Measurements from ENCODE around the gene ATP1A4.

ATP1A4 gene

GRCh38 chr1:160178731-160179130 is 27.3 kb downstream of the ATP1A4 start:
- DNase-seq: no peak

GRCh38 chr1:160179336-160179735 is 27.9 kb downstream of the ATP1A4 start:
- no peak for DNase-seq

- no peak for DNase-seq
Measured at GRCh38 chr1:160186246-160186645, 34.8 kb downstream of the ATP1A4 start.

- DNase-seq: no peak
Measured at GRCh38 chr1:160186729-160187128, 35.3 kb downstream of the ATP1A4 start.

GRCh38 chr1:160187407-160187806 is 36.0 kb downstream of the ATP1A4 start:
- DNase-seq: no peak

- DNase-seq: no peak
Measured at GRCh38 chr1:160188341-160188740, 36.9 kb downstream of the ATP1A4 start.

GRCh38 chr1:160189649-160190625 is 38.5 kb downstream of the ATP1A4 start, which contains the start of gene CASQ1:
TSS of gene CASQ1 (plus strand) at chr1:160190575. CDS start at chr1:160190752, 177 bp downstream.
- no peak for DNase-seq

- DNase-seq: no peak
Measured at GRCh38 chr1:160191756-160192155, 40.4 kb downstream of the ATP1A4 start.

GRCh38 chr1:160192234-160192633 is 40.8 kb downstream of the ATP1A4 start:
- no peak for DNase-seq

- peak; percentile 83 for DNase-seq
Measured at GRCh38 chr1:160193091-160193819, 41.9 kb downstream of the ATP1A4 start.

- no peak for DNase-seq
Measured at GRCh38 chr1:160193832-160194736, 42.7 kb downstream of the ATP1A4 start.

GRCh38 chr1:160194737-160195059 is 43.3 kb downstream of the ATP1A4 start:
- no peak for DNase-seq

- DNase-seq: no peak
Measured at GRCh38 chr1:160196143-160196542, 44.7 kb downstream of the ATP1A4 start.

- peak; percentile 14 for DNase-seq
Measured at GRCh38 chr1:160197231-160197630, 45.8 kb downstream of the ATP1A4 start.

- no peak for DNase-seq
Measured at GRCh38 chr1:160200786-160201185, 49.4 kb downstream of the ATP1A4 start.

- no peak for DNase-seq
Measured at GRCh38 chr1:160204526-160205241, 53.3 kb downstream of the ATP1A4 start.

GRCh38 chr1:160205242-160206035 is 54.0 kb downstream of the ATP1A4 start, which contains the start of gene PEA15:
TSS of gene PEA15 (plus strand) at chr1:160205384. CDS start at chr1:160211545, 6,161 bp downstream.
- DNase-seq: peak; percentile 75

- no peak for DNase-seq
Measured at GRCh38 chr1:160206036-160206389, 54.6 kb downstream of the ATP1A4 start.

- DNase-seq: no peak
Measured at GRCh38 chr1:160206421-160207117, 55.2 kb downstream of the ATP1A4 start.

- DNase-seq: no peak
Measured at GRCh38 chr1:160207118-160207650, 55.8 kb downstream of the ATP1A4 start.
